RCC 7860 (cell line): ENCODE results near the gene DHX9.

ENCODE experiments used
- DNase-seq: peaks from one replicate; pipeline ENCODE4 v3.0.0-alpha.2; 2015; ENCODE audit warnings: low spot score
- FAIRE-seq: peaks from 2 replicates; lab custom pipeline; 2012; peaks lifted over from hg19 to GRCh38; lab: Jason Lieb, UNC

Gene DHX9

GRCh38 chr1:182835806-182836205, 3.3 kb upstream of the DHX9 start:
- no peak for DNase-seq
- FAIRE-seq: no peak

- peak; percentile 71 for DNase-seq
- FAIRE-seq: peak; percentile 86
Observed at GRCh38 chr1:182841368-182841988, 2.3 kb downstream of the DHX9 start.

- DNase-seq (no peak), FAIRE-seq (no peak)
Observed at GRCh38 chr1:182842265-182842664, 3.1 kb downstream of the DHX9 start.

DNA sequence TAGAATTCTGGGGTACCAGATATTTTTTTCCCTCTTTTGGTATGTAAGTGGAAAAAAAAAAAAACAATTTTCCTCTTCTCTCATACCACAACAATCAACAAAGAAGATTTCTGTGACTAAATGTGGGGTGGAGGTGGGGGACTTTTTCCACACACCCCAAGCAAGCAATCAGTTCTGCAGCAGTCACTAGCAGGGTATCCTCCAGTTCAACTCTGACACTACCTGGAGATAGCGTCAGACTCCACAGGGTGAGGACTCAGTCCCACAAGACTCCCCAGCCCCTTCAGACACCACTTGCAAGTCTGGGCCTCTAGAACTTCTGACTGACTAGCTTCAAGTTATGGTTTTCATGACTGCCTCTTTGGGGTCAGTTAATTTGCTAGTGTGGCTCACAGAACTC, 6.2 kb downstream of the DHX9 start:
- no peak for FAIRE-seq
- DNase-seq: no peak

DNA sequence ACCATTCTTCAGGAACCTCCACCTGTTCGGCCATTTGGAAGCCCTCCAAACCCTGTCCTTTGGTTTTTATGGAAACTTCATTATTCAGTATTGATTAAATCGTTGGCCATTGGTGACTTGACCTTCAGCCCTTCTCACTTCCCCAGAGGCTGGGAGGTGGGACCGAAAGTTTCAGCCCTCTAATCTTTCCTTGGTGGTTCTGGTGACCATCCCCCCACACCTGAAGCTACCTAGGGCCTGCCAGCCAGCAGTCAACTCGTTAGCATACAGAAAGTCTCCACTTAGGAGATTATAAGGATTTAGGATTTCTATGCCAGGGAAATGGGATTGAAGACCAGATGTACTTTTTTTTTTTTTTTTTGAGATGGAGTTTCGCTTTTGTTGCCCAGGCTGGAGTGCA, 6.7 kb downstream of the DHX9 start:
- no peak for DNase-seq
- no peak for FAIRE-seq

- no peak for DNase-seq
Observed at GRCh38 chr1:182847105-182847504, 8.0 kb downstream of the DHX9 start.

GRCh38 chr1:182848736-182849135, 9.6 kb downstream of the DHX9 start:
- DNase-seq (no peak), FAIRE-seq (no peak)

More at GRCh38 chr1:182847105-182847504, 8.0 kb downstream of the DHX9 start:
- FAIRE-seq: no peak

DNA sequence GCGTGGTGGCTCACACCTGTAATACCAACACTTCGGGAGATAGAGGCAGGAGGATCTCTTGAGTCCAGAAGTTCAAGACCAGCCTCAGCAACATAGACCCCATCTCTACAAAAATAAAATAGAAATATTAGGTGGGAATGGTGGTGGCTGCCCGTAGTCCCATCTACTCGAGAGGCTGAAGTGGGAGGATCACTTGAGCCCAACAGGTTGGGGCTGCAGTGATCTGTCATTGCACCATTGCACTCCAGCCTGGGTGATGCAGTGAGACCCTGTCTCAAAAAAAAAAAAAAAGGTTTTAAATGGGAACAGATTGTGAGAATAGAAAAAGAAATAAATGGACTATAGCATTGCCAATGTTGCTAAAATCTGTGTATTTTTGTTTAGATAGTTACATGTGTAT, 11.2 kb downstream of the DHX9 start:
- no peak for FAIRE-seq
- DNase-seq: no peak

DNA sequence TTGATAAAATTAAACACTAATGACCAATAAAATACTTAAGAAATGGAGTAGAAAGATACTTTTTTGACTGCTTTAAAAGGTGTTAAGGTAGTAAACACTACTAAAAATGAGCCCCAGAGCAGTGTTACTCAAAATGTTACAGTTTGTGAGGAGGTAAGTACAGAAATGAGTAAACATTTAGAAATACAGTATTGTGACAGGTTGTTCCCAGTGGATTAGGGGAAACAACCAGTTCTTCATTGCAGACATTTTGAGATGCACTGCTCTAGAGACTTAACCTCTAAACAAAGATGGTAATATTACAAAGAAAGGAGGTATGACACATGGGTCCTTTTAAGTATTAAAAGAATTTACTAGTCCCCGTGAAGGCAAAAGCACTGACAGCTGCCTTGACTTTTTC, 12.7 kb downstream of the DHX9 start:
- FAIRE-seq: no peak
- DNase-seq: no peak

DNA sequence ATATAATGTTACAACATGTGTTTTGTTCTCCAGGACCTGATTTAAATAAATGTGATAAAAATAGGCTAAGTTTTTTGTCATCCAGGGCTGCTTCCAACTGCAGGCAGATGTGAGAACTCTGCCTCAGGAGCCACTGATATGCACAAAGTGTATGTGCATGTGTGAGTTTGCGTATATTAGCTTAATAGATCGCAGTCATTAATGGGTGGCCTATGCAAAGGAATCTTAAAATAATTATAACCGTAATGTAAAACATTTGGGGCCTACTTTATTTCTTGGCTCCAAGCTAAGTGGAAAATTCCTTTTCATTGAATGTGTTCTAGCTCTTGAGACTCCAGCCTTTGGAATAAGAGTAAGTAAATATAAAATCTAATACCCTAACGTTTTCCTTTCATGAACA, 16.8 kb downstream of the DHX9 start:
- DNase-seq: no peak

DNA sequence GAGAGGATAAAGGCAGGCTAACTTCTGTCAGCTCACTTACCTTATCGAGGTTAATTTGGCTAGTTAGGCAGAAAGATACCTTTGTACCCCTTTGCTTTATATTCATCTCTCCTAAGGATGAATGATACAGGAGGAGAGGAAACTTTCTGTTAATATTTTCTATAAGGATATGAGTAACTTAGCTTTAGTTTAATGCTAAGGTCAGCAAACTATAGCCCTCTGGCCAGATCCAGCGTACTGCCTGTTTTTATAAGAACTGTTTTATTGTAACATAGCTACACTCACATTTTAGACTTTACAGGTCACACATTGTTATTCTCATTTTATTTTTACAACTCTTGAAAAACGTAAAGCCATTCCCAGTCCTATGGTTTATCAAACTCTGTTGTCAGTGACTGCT, 18.1 kb downstream of the DHX9 start:
- no peak for FAIRE-seq
- no peak for DNase-seq

More for the DNA sequence above, 16.8 kb downstream of the DHX9 start:
- no peak for FAIRE-seq

DNA sequence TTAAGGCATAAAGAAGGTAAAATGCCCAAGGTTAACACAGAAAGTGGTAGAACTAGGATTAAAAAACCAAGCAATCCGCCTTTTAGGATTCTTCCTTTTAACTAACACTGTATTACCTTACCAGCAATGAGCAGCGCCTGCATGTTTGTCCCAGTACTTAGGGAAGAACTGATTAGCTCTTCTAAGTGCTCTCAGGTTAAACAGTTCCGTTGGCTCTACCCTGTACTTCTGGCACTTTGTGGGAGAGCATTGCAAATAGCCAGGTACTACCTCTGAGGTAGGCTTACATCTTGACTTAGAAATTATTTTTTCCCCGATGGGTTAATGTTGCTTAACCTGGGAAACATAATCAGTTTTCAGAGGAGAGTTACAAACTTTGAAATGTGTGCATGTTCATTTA, 21.5 kb downstream of the DHX9 start:
- no peak for DNase-seq
- no peak for FAIRE-seq

GRCh38 chr1:182861994-182862393, 22.8 kb downstream of the DHX9 start:
- peak; percentile 14 for DNase-seq
- FAIRE-seq: no peak

- no peak for DNase-seq
- FAIRE-seq: no peak
Observed at GRCh38 chr1:182862827-182863226, 23.7 kb downstream of the DHX9 start.

DNA sequence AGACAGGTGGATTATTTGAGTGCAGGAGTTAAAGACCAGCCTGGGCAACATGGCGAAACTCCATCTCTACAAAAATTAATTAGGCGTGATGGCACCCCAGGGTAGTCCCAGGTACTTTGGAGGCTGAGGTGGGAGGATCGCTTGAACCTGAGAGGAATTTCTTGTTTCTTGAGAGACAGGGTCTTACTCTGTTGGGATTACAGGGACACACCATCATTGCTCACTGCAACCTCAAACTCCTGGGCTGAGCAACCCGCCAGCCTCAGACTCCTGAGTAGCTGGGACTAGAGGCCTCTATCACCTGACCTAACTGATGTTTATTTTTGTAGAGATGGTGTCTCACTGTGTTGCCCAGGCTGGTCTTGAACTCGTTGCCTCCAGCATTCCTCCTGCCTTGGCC, 24.8 kb downstream of the DHX9 start:
- DNase-seq (no peak), FAIRE-seq (no peak)

GRCh38 chr1:182867861-182868260, 28.7 kb downstream of the DHX9 start:
- DNase-seq: no peak
- no peak for FAIRE-seq

DNA sequence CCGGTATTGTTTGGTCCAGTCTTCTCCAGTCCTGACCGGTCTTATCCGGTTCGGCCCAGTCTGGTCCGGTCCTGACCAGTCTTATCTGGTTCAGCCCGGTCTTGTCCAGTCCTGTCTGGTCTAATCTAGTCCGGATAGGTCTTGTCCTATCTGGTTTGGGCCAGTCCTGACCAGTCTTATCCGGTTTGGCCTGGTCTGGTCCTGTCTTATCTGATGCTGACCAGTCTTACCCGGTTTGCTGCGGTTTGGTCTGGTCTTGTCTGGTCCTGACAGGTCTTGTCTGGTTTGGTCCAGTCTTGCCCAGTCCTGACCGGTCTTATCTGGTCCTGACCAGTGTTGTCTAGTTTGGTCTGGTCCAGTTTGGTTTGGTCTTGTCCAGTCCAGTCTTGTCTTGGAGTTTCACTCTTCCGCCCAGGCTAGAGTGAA, 30.1 kb downstream of the DHX9 start:
- DNase-seq: no peak
- no peak for FAIRE-seq

- no peak for FAIRE-seq
- DNase-seq: no peak
Observed at GRCh38 chr1:182872881-182873280, 33.7 kb downstream of the DHX9 start.

GRCh38 chr1:182875889-182876288, 36.7 kb downstream of the DHX9 start:
- DNase-seq: no peak
- no peak for FAIRE-seq

GRCh38 chr1:182877331-182877730, 38.2 kb downstream of the DHX9 start:
- FAIRE-seq (no peak), DNase-seq (no peak)

- FAIRE-seq: no peak
Observed at GRCh38 chr1:182877842-182878241, 38.7 kb downstream of the DHX9 start.

DNA sequence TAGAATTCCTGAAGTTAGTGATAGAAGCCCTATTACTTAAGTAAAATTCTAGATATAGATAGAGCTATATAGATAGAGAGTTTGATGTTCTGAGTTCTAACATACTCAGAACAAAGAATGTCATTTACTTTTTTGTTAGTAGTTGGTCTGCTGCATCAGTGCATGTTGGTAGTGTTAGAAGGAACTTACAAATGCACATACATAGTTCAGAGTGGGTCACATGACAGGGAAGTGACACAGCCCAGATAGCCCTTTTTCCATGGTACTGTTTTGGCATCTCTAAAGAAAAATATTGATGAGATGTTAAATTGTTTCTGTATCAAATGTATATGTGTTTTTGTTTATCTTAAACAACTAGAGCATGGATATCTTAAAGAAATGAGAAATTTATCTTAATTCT, 45.7 kb downstream of the DHX9 start:
- FAIRE-seq: no peak

More at GRCh38 chr1:182877842-182878241, 38.7 kb downstream of the DHX9 start:
- DNase-seq: no peak

GRCh38 chr1:182885591-182885990, 46.4 kb downstream of the DHX9 start:
- FAIRE-seq (no peak), DNase-seq (no peak)

More for the DNA sequence above, 45.7 kb downstream of the DHX9 start:
- DNase-seq: no peak
